Right lobe of liver (tissue), 6 donors: ENCODE measurements around the gene ADAMTSL5. TPM values are rescaled to one million over a fixed set of nuclear protein-coding genes. Genes with fewer than 3 reads are reported as not detected.
"Not testable (repeated sequence)": the region's sequence is repeated elsewhere in the genome, so short reads cannot be mapped to it uniquely, and the experiment has no call there.

Experiments used
- ATAC-seq, 4 donors: fragments of 200-7000 bp; cut with Tn5 transposase; one replicate each; pipeline ENCODE4 v1.9.1; 2020; ENCODE audit warnings: mild to moderate bottlenecking in 4 of 4, moderate library complexity in 4 of 4
- DNase-seq, 3 donors: peaks; one replicate each; pipeline ENCODE4 v3.0.0-alpha.2; 2020
- H3K27ac ChIP-seq, 3 donors: fragments of 200-600 bp; one replicate each; pipeline ENCODE4 v1.8.0; 2022
- H3K27me3 ChIP-seq, 2 donors: fragments of 200-600 bp; one replicate each; pipeline ENCODE4 v1.8.0; 2022
- H3K36me3 ChIP-seq, 4 donors: fragments of 200-600 bp; sonication (generic) in 1 of 4; one replicate each; pipeline versions ENCODE4 v1.5.1 to v1.8.0; 2017 to 2022; ENCODE audit warnings: control low read depth in 1 of 4
- H3K4me1 ChIP-seq, 4 donors: fragments of 200-600 bp; sonication (generic) in 1 of 4; one replicate each; pipeline versions ENCODE4 v1.5.1 to v1.8.0; 2017 to 2022; ENCODE audit warnings: control low read depth in 1 of 4
- H3K4me3 ChIP-seq, 3 donors: fragments of 200-600 bp; one replicate each; pipeline ENCODE4 v1.8.0; 2022
- H3K9me3 ChIP-seq, 4 donors: fragments of 200-600 bp; sonication (generic) in 1 of 4; one replicate each; pipeline versions ENCODE4 v1.5.1 to v1.8.0; 2017 to 2022; ENCODE audit warnings: control low read depth in 1 of 4
- CTCF ChIP-seq, 4 donors: fragments of 200-600 bp in 3 of 4; fragments of 450-650 bp in 1 of 4; IDR thresholded peaks; one replicate each; pipeline versions ENCODE4 v1.5.1 to v1.8.0; 2016 to 2022; ENCODE audit warnings: antibody characterized with exemption in 4 of 4, mild to moderate bottlenecking in 2 of 4
- POLR2A ChIP-seq: fragments of 450-650 bp; IDR thresholded peaks from one replicate; pipeline ENCODE4 v1.6.1; 2017; ENCODE audit warnings: antibody characterized with exemption, mild to moderate bottlenecking
- WGBS: methylation state at CpG from one replicate; pipeline ENCODE4 v1.1.6; 2018; ENCODE audit warnings: low coverage, low lambda C conversion rate; ENCODE audit not compliant: insufficient coverage; ENCODE audit errors: missing lambda C conversion rate; 5-methylcytosine and 5-hydroxymethylcytosine counted together
- intact Hi-C, 2 donors: fragments of 100-400 bp; cut with DNase I; formaldehyde crosslinking; loops; one replicate each; pipeline versions ENCODE4 v1.11.2 to v1.14.1; 2022
- total RNA-seq, 6 experiments: library from RNA; depleted of rRNA in 2 of 6; stranded (reverse); fragments of >200 nt in 2 of 6; fragmentation: NEBNext Ultra II Directional in 3 of 6; extraction: Animal tissue kit (Norgen Biotek cat#: 25700) in 3 of 6; gene quantifications; one replicate each; pipeline versions ENCODE4 v1.1.0 to v1.2.4, GENCODE V29; 2016 to 2023
- donor health status: DM: no; HTN: yes; CAD: no.
- donor health status: DM: no; HTN: no; CAD: no.
- donor health status: DM: no; HTN: no; CAD: no.
- donor health status: DM: no; HTN: yes; CAD: no.
- donor health status: DM: no; HTN: yes; CAD: no.

ADAMTSL5 gene
- total RNA-seq, 6 experiments from 2014 or later: 1.8 to 6.9 (median 4.5) TPM

GRCh38 chr19:1531587-1531986, 18.8 kb upstream of the ADAMTSL5 start:
- H3K4me3 ChIP-seq: no peak overlapping the region
- DNase-seq: no peak
- 78% methylated on average over 6 of the region's 11 CpGs for WGBS
- TF ChIP-seq CTCF (IDR thresholded peaks at IDR 0.05) (no peak), POLR2A (no peak)
- H3K36me3 ChIP-seq: no peaks in the 10 kb centered on the region
- no peak for ATAC-seq
- intact Hi-C loops: no loop called here
- H3K4me1 ChIP-seq: no peaks in the 10 kb centered on the region
- no peak overlapping the region for H3K27ac ChIP-seq
- no peaks in the 10 kb centered on the region for H3K27me3 ChIP-seq
- no peaks in the 10 kb centered on the region for H3K9me3 ChIP-seq

- intact Hi-C loops, ATAC-seq, H3K36me3 ChIP-seq, H3K9me3 ChIP-seq, H3K27ac ChIP-seq, DNase-seq, H3K27me3 ChIP-seq, H3K4me1 ChIP-seq, H3K4me3 ChIP-seq: not testable (repeated sequence)
- 88% methylated on average over 3 of the region's 11 CpGs for WGBS
Observed at GRCh38 chr19:1530856-1531255, 18.0 kb upstream of the ADAMTSL5 start.

GRCh38 chr19:1529430-1529816, 16.6 kb upstream of the ADAMTSL5 start:
- Histone ChIP-seq H3K27me3 (no peaks in the 10 kb centered on the region), H3K4me3 (no peak overlapping the region), H3K4me1 (no peaks in the 10 kb centered on the region), H3K9me3 (no peaks in the 10 kb centered on the region), H3K36me3 (no peaks in the 10 kb centered on the region), H3K27ac (no peak overlapping the region)
- ATAC-seq (no peak), DNase-seq (no peak)
- no peak for TF ChIP-seq CTCF (IDR thresholded peaks at IDR 0.05)
- intact Hi-C loops: no loop called here
- no CpG with 5 or more reads among the region's 16 CpGs for WGBS

- H3K4me3 ChIP-seq: no peak overlapping the region
- no peaks in the 10 kb centered on the region for H3K27me3 ChIP-seq
- TF ChIP-seq POLR2A: no peak
- TF ChIP-seq CTCF (IDR thresholded peaks at IDR 0.05): no peak
- ATAC-seq (no peak), DNase-seq (no peak)
- intact Hi-C loops: no loop called here
- H3K36me3 ChIP-seq: no peaks in the 10 kb centered on the region
- no peaks in the 10 kb centered on the region for H3K4me1 ChIP-seq
- WGBS: 51% methylated on average over 8 of the region's 23 CpGs
- no peaks in the 10 kb centered on the region for H3K9me3 ChIP-seq
- H3K27ac ChIP-seq: no peak overlapping the region
Observed at GRCh38 chr19:1528596-1529429, 16.0 kb upstream of the ADAMTSL5 start.

GRCh38 chr19:1527650-1528309, 15.0 kb upstream of the ADAMTSL5 start:
- TF ChIP-seq POLR2A (no peak), CTCF (IDR thresholded peaks at IDR 0.05) (no peak)
- Histone ChIP-seq H3K9me3 (no peaks in the 10 kb centered on the region), H3K4me1 (no peaks in the 10 kb centered on the region), H3K27ac (no peak overlapping the region), H3K27me3 (no peaks in the 10 kb centered on the region), H3K36me3 (no peaks in the 10 kb centered on the region), H3K4me3 (no peak overlapping the region)
- intact Hi-C loops: no loop called here
- DNase-seq: no peak
- WGBS: 25% methylated on average over 2 of the region's 27 CpGs
- no peak for ATAC-seq
